Loucy (cell line): ENCODE data around the gene UBE2QL1.

Source experiments
- H2AFZ ChIP-seq: fragments of 200-600 bp; sonication (generic); 2 replicates; pipeline ENCODE4 v1.6.0; 2016; ENCODE audit warnings: antibody characterized with exemption, mild to moderate bottlenecking, low read length, moderate library complexity
- H3F3A ChIP-seq: fragments of 200-600 bp; 2 replicates; pipeline ENCODE4 v1.6.0; 2016; ENCODE audit warnings: antibody characterized with exemption, low read depth, mild to moderate bottlenecking
- H3K27me3 ChIP-seq: fragments of 200-600 bp; sonication (generic); 2 replicates; pipeline ENCODE4 v1.6.1; 2014; ENCODE audit warnings: low read length, mild to moderate bottlenecking; ENCODE audit not compliant: insufficient read depth, poor library complexity, severe bottlenecking
- H3K36me3 ChIP-seq: fragments of 200-600 bp; sonication (generic); 2 replicates; pipeline ENCODE4 v1.6.1; 2016; ENCODE audit warnings: low read length; ENCODE audit not compliant: insufficient read depth
- H3K4me1 ChIP-seq: fragments of 200-600 bp; sonication (generic); 2 replicates; pipeline ENCODE4 v1.5.1; 2014; ENCODE audit warnings: low read length, mild to moderate bottlenecking; ENCODE audit not compliant: insufficient read depth, poor library complexity, severe bottlenecking
- H3K4me2 ChIP-seq: fragments of 200-600 bp; sonication (generic); 2 replicates; pipeline ENCODE4 v1.6.0; 2014; ENCODE audit warnings: antibody characterized with exemption, low read length, low read depth, mild to moderate bottlenecking; ENCODE audit not compliant: poor library complexity, severe bottlenecking
- H3K4me3 ChIP-seq: fragments of 200-600 bp; sonication (generic); 2 replicates; pipeline ENCODE4 v1.5.1; 2014; ENCODE audit warnings: low read length, mild to moderate bottlenecking, mixed read lengths; ENCODE audit not compliant: poor library complexity, severe bottlenecking
- H3K79me2 ChIP-seq: fragments of 200-600 bp; sonication (generic); 2 replicates; pipeline ENCODE4 v1.6.1; 2014; ENCODE audit warnings: low read length; ENCODE audit not compliant: insufficient read depth
- H3K9ac ChIP-seq: fragments of 200-600 bp; sonication (generic); 2 replicates; pipeline ENCODE4 v1.6.0; 2014; ENCODE audit warnings: mild to moderate bottlenecking, low read depth, low read length, moderate library complexity; ENCODE audit not compliant: poor library complexity, severe bottlenecking
- H3K9me2 ChIP-seq: fragments of 200-600 bp; sonication (generic); replicated peaks from 2 replicates; pipeline ENCODE4 v1.6.1; 2016; ENCODE audit warnings: low read depth, low read length, mixed read lengths
- H3K9me3 ChIP-seq: fragments of 200-600 bp; sonication (generic); 2 replicates; pipeline ENCODE4 v1.6.1; 2014; ENCODE audit warnings: mild to moderate bottlenecking, antibody characterized with exemption, low read length, low read depth; ENCODE audit not compliant: insufficient read depth
- H4K20me1 ChIP-seq: fragments of 200-600 bp; sonication (generic); 2 replicates; pipeline ENCODE4 v1.6.0; 2014; ENCODE audit warnings: antibody characterized with exemption, low read length, mild to moderate bottlenecking; ENCODE audit not compliant: insufficient read depth, poor library complexity, severe bottlenecking
- EZH2phosphoT487 ChIP-seq: fragments of 200-600 bp; IDR thresholded peaks from 2 replicates; pipeline ENCODE4 v1.6.1; 2018; ENCODE audit warnings: antibody characterized with exemption, mild to moderate bottlenecking, moderate library complexity, borderline replicate concordance
- TF ChIP-seq, protein P1 (sequence below): fragments of 200-600 bp; sonication (generic); conservative IDR thresholded peaks from 2 replicates; pipeline ENCODE4 v1.5.1; 2014; ENCODE audit warnings: mild to moderate bottlenecking, antibody characterized with exemption, low read length

The UBE2QL1 gene

DNA sequence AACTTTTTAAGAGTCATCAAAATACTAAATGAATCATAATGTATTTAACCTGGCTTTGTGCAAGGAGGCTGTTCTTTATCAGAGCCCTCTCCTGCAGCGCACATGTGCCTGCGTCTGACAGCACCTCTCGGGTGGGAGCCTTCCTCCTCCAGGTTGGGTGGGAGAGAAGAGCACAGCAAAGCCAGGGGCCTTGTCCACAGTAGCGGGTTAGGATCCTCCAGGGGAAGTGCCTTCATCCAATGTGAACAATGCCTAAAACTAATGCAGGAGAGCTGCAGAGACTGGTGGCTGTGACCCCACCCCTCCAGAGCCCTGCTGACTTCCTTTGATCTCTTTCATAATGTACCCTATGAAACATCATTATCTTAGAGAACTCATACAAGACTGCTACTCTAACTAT, 10.2 kb downstream of the UBE2QL1 start:
- H4K20me1 ChIP-seq: no peaks in the 10 kb centered on the region
- H3K9me2 ChIP-seq: no peaks in the 10 kb centered on the region
- H3K9ac ChIP-seq: no peak overlapping the region
- TF ChIP-seq, protein P1, sequence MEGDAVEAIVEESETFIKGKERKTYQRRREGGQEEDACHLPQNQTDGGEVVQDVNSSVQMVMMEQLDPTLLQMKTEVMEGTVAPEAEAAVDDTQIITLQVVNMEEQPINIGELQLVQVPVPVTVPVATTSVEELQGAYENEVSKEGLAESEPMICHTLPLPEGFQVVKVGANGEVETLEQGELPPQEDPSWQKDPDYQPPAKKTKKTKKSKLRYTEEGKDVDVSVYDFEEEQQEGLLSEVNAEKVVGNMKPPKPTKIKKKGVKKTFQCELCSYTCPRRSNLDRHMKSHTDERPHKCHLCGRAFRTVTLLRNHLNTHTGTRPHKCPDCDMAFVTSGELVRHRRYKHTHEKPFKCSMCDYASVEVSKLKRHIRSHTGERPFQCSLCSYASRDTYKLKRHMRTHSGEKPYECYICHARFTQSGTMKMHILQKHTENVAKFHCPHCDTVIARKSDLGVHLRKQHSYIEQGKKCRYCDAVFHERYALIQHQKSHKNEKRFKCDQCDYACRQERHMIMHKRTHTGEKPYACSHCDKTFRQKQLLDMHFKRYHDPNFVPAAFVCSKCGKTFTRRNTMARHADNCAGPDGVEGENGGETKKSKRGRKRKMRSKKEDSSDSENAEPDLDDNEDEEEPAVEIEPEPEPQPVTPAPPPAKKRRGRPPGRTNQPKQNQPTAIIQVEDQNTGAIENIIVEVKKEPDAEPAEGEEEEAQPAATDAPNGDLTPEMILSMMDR: no peak
- TF ChIP-seq EZH2phosphoT487: no peak
- H3K4me2 ChIP-seq: no peak overlapping the region
- H2AFZ ChIP-seq: no peak overlapping the region
- no peaks in the 10 kb centered on the region for H3K36me3 ChIP-seq
- H3K4me1 ChIP-seq: no peaks in the 10 kb centered on the region
- no peaks in the 10 kb centered on the region for H3K27me3 ChIP-seq
- H3K9me3 ChIP-seq: no peaks in the 10 kb centered on the region
- no peaks in the 10 kb centered on the region for H3F3A ChIP-seq
- H3K4me3 ChIP-seq: no peak overlapping the region
- H3K79me2 ChIP-seq: no peaks in the 10 kb centered on the region

- H3K4me2 ChIP-seq: no peak overlapping the region
- TF ChIP-seq, protein P1: no peak
- no peak for TF ChIP-seq EZH2phosphoT487
These were observed 11.2 kb downstream of the UBE2QL1 start for GRCh38 chr5:6459896-6460295.

DNA sequence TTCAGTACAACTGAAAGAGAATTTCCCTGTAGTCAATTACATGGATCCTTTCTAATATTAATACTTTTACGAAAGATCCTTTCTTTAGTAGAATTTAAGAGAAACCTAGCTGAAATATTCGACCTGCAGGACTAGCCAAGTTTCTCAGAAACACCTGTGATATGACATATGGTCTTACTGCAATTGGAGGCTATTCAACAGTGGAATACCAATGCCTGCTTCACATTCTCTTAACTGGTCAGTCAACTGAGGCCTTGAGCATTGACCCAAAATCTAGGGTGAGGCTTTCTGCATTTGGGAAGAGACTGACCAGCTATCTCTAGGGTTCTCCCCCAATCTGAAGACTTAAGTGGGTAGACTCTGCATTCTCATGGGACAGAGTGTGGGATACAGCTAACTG, 12.3 kb downstream of the UBE2QL1 start:
- Histone ChIP-seq H3K4me3 (no peak overlapping the region), H3K4me1 (no peaks in the 10 kb centered on the region), H3K9ac (no peak overlapping the region), H4K20me1 (no peaks in the 10 kb centered on the region), H3K36me3 (no peaks in the 10 kb centered on the region), H3K9me3 (no peaks in the 10 kb centered on the region), H3K27me3 (no peaks in the 10 kb centered on the region), H3F3A (no peaks in the 10 kb centered on the region), H2AFZ (no peak overlapping the region), H3K4me2 (no peak overlapping the region), H3K9me2 (no peaks in the 10 kb centered on the region), H3K79me2 (no peaks in the 10 kb centered on the region)
- TF ChIP-seq EZH2phosphoT487: no peak
- TF ChIP-seq, protein P1: no peak

More at GRCh38 chr5:6459896-6460295, 11.2 kb downstream of the UBE2QL1 start:
- Histone ChIP-seq H2AFZ (no peak overlapping the region), H3K9me2 (no peaks in the 10 kb centered on the region), H3K9me3 (no peaks in the 10 kb centered on the region), H3K4me1 (no peaks in the 10 kb centered on the region), H3F3A (no peaks in the 10 kb centered on the region), H3K36me3 (no peaks in the 10 kb centered on the region), H4K20me1 (no peaks in the 10 kb centered on the region), H3K79me2 (no peaks in the 10 kb centered on the region), H3K9ac (no peak overlapping the region), H3K27me3 (no peaks in the 10 kb centered on the region), H3K4me3 (no peak overlapping the region)
